GM19193 (cell line): ENCODE measurements around the gene C1orf21.

Experiments
- POLR2A ChIP-seq: IDR thresholded peaks from 4 replicates; pipeline ENCODE4 v1.6.1; 2011; ENCODE audit not compliant: insufficient read depth, insufficient read length; ENCODE audit errors: extremely low read depth

The C1orf21 gene

GRCh38 chr1:184418652-184419349 is 32.0 kb downstream of the C1orf21 start:
- no peak for TF ChIP-seq POLR2A

DNA sequence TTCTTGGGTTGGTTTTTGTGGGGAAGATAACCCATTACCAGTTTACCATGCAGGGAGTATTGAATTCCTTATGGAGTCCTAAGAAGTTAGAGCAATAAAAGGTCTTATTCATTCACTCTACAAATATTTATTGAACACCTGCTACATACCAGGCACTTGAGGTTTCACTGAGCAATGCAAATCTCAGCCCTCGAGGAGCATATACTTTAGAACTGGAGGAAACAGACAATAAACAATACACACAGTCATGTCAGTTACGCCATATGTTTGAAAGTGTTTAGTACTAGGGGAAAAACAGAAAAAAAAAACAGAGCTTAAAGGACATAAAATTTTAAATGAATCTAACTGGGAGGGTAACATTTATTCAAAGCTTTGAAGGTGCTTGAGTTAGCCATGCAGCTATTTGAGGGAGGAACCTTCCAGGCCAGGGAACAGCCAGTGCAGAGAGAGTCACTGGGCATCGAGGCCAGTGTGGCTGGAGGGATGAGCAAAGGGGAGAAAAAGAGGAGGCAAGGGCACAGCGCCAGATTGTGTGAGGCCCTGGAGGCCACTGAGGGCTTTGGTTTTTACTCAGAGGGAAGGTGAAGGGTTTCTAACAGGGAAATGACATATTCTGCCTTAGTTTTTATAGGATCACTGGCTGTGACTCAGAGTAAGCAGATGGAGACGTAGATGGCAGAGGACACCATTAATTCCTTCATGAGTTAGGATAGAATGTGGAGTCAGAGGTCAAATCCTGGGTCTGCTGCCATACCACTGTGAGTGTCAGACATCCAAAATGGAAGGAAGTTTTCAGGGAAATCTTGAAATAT is 32.7 kb downstream of the C1orf21 start:
- TF ChIP-seq POLR2A: no peak

- TF ChIP-seq POLR2A: no peak
Measured at GRCh38 chr1:184422490-184423233, 35.8 kb downstream of the C1orf21 start.

- no peak for TF ChIP-seq POLR2A
Measured at GRCh38 chr1:184423649-184424048, 36.8 kb downstream of the C1orf21 start.

GRCh38 chr1:184424157-184424556 is 37.3 kb downstream of the C1orf21 start:
- TF ChIP-seq POLR2A: no peak

DNA sequence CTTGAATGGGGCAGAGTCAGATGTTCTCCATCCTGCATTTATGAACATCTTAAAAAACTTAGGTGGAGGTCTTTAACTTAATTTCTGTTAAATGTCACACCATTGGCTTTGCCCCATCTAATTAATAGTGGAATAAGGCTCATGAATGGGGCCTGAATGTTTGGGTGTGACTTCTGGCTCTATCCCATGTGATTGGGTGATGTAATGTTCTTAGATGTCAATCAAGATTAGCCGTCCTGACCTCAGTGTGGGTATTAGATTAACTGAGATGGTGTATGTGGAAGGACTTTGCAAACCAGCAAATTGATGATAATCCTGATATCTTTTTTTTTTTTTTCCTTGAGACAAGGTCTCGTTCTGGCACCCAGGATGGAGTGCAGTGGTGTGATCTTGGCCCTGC is 38.1 kb downstream of the C1orf21 start:
- TF ChIP-seq POLR2A: no peak

DNA sequence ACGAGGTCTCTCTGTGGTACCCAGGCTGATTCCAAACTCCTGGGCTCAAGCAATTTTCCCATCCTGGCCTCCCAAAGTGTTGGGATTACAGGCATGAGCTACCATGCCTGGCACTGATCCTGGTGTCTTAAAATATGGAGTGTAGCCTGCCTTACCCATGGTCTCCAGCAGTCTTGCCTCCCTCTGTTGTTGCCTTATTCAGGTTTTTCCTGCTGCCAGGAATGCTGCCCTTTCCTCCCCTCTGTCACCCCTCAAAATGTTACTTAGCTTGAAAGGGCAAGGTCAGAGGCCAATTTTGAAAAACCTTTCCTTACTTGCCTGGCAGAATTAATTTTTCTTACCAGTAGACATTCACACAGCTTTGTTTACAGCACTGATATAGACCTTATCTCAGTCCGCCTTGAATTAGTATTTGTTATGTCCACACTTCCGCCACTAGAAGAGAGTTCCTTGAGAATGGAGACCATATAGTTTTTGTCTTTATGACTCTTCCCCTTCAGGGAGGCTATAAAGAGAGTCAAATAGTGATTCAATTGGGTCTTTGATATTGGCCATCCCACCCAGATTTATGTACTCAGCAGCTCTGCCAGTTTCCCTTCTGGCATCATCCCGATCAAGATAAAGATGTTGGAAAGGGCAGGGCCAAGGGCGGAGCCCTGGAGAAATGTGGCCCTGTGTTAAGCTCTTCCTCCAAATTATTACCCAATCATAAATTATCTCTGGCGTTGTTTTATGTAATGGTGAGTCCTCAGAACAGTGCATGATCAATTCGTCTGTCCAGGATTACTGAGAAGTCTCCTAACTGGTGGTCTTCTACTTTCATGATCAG is 38.8 kb downstream of the C1orf21 start:
- no peak for TF ChIP-seq POLR2A

- no peak for TF ChIP-seq POLR2A
Measured at GRCh38 chr1:184426278-184426674, 39.4 kb downstream of the C1orf21 start.

GRCh38 chr1:184427722-184428121 is 40.9 kb downstream of the C1orf21 start:
- TF ChIP-seq POLR2A: no peak

- no peak for TF ChIP-seq POLR2A
Measured at GRCh38 chr1:184428604-184429003, 41.8 kb downstream of the C1orf21 start.

DNA sequence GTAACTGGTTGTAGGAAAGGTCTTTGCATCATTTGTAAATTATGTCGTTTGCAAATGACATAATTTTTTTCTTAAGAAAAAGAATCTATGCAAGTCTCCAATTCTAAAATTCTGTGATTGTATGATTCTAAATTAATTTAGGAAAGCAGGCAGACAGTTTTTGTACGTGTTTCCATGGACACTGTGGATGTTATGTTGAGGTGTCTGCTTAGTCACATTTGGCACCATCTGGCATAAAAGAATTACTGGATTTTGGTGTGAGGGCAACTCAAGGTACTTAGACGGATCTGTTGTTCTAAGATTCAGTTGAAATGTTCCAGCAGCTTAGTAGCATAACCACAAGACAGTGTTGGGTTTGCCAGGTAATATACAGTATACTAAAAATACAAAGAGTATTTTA is 42.5 kb downstream of the C1orf21 start:
- TF ChIP-seq POLR2A: no peak

GRCh38 chr1:184433956-184434502 is 47.2 kb downstream of the C1orf21 start:
- no peak for TF ChIP-seq POLR2A

GRCh38 chr1:184437291-184437690 is 50.5 kb downstream of the C1orf21 start:
- no peak for TF ChIP-seq POLR2A

DNA sequence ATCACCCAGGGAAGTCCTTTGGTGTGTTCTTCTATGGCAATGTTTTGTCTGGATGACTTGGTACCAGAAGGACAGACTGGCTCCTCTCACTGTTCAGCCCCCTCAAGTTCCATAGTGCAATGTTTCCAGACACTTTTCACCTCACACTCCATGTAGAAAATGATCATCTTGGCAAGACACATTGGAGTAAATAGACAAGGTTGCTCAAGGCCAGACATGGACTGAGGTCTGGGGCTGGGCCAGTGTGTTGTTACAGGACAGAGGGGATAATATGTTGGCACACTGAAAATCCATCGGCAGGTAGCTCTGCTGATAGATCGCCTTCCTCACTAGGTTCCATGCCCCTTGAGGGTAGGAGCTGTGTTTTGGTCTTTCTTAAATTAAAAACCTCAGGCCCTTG is 51.5 kb downstream of the C1orf21 start:
- TF ChIP-seq POLR2A: no peak
